Osteocyte (in vitro differentiated cells): ENCODE data around the gene CDH24. TPM values are rescaled to one million over a fixed set of nuclear protein-coding genes. Genes with fewer than 3 reads are reported as not detected.
A peak's percentile ranks its signal among the peaks of the same experiment; 100 is the strongest.

ENCODE experiments used
- DNase-seq: peaks from one replicate; pipeline ENCODE4 v3.0.0; 2021; ENCODE audit warnings: mixed read lengths; ENCODE audit not compliant: unreplicated experiment; ENCODE audit errors: extremely low spot score
- H3K27ac Mint-ChIP-seq: one replicate; pipeline ENCODE4 v1.8.0; 2021; ENCODE audit warnings: mild to moderate bottlenecking, mixed read lengths; ENCODE audit not compliant: unreplicated experiment
- H3K27me3 Mint-ChIP-seq: one replicate; pipeline ENCODE4 v1.8.0; 2021; ENCODE audit warnings: mixed read lengths; ENCODE audit not compliant: unreplicated experiment
- H3K36me3 Mint-ChIP-seq: one replicate; pipeline ENCODE4 v1.8.0; 2021; ENCODE audit warnings: mixed read lengths; ENCODE audit not compliant: unreplicated experiment
- H3K4me1 Mint-ChIP-seq: one replicate; pipeline ENCODE4 v1.8.0; 2021; ENCODE audit warnings: mixed read lengths; ENCODE audit not compliant: unreplicated experiment
- H3K4me3 Mint-ChIP-seq: one replicate; pipeline ENCODE4 v1.8.0; 2021; ENCODE audit warnings: mild to moderate bottlenecking, moderate library complexity, mixed read lengths; ENCODE audit not compliant: unreplicated experiment
- H3K9me3 Mint-ChIP-seq: one replicate; pipeline ENCODE4 v1.8.0; 2021; ENCODE audit warnings: mixed read lengths; ENCODE audit not compliant: unreplicated experiment
- CTCF ChIP-seq: fragments of 200-600 bp; sonication (generic); IDR thresholded peaks from 2 replicates; pipeline ENCODE4 v1.5.0; 2021; ENCODE audit warnings: antibody characterized with exemption, mild to moderate bottlenecking, moderate library complexity
- total RNA-seq: library from RNA; stranded (reverse); gene quantifications from 2 replicates; pipeline ENCODE4 v1.2.1, GENCODE V29; 2021

CDH24 gene
- total RNA-seq, 1 donor from 2014 or later, result 13.3 TPM

DNA sequence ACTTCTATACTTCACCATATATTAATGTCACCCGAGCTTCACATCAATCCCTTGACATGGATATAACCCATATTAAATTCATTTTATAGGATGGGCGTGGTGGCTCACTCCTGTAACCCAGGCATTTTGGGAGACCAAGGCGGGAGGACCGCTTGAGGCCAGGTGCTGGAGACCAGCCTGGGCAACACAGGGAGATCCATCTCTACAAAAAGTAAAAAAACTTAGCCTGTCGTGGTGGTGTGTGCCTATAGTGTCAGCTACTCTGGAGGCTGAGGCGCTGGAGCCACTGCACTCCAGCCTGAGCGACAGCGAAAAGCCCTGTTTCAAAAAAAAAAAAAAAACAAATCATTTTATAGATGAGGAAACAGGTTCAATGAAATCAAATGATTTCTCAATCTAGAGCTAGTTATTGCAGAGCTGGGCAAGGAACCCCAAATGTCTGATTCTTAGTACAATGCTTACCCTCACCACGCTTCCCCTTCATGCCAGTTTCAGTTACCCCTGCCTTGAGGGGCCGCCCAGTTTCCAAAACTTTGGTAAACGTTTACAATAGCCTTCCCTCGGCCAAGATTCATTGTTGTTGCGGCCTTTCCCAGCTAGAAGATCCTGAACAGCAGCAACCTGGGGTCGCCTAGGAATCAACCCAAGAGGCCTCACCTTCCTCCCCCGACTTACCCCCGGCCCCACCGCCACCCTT is 23.4 kb downstream of the CDH24 start:
- peaks cover 23% of the 10 kb centered on the region for H3K36me3 Mint-ChIP-seq
- H3K4me1 Mint-ChIP-seq, result peaks cover 28% of the 10 kb centered on the region
- peak overlapping the region; percentile 97 for H3K27ac Mint-ChIP-seq
- DNase-seq, result no peak
- no peaks in the 10 kb centered on the region for H3K27me3 Mint-ChIP-seq
- no peak for TF ChIP-seq CTCF
- H3K9me3 Mint-ChIP-seq, result no peaks in the 10 kb centered on the region
- peak overlapping the region; percentile 93 for H3K4me3 Mint-ChIP-seq

DNA sequence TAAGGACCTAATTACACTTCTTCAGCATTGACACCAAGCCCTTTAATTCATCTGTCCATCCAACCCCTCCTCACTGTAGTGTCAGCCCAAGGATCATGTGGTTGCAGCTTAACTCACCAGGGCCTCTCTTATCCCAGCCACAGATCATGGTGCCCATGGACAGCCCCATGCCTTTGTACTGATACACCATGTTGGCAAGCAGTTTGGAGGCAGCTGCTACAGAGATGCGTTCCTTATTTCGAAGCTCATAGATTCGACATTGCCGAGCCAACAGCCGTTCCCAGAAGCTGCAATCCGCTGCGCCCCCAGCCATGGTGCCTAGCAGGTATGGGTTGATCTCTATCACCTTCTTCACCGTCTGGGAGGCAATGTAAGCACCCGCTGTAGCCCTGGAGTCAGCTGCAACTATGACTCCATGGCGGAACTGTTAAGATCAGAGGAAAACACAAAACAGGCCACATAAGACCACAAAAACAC is 24.0 kb downstream of the CDH24 start:
- H3K4me3 Mint-ChIP-seq, result peak overlapping the region; percentile 93
- H3K36me3 Mint-ChIP-seq, result peaks cover 26% of the 10 kb centered on the region
- TF ChIP-seq CTCF, result no peak
- DNase-seq, result no peak
- peaks cover 28% of the 10 kb centered on the region for H3K4me1 Mint-ChIP-seq
- peak overlapping the region; percentile 97 for H3K27ac Mint-ChIP-seq
- no peaks in the 10 kb centered on the region for H3K27me3 Mint-ChIP-seq
- H3K9me3 Mint-ChIP-seq, result no peaks in the 10 kb centered on the region

GRCh38 chr14:23030936-23031335 is 26.4 kb downstream of the CDH24 start:
- H3K27me3 Mint-ChIP-seq, result no peaks in the 10 kb centered on the region
- no peak for TF ChIP-seq CTCF
- no peaks in the 10 kb centered on the region for H3K9me3 Mint-ChIP-seq
- no peak for DNase-seq
- no peak overlapping the region for H3K4me3 Mint-ChIP-seq
- no peak overlapping the region for H3K27ac Mint-ChIP-seq
- peaks cover 28% of the 10 kb centered on the region for H3K4me1 Mint-ChIP-seq
- H3K36me3 Mint-ChIP-seq, result peaks cover 35% of the 10 kb centered on the region

DNA sequence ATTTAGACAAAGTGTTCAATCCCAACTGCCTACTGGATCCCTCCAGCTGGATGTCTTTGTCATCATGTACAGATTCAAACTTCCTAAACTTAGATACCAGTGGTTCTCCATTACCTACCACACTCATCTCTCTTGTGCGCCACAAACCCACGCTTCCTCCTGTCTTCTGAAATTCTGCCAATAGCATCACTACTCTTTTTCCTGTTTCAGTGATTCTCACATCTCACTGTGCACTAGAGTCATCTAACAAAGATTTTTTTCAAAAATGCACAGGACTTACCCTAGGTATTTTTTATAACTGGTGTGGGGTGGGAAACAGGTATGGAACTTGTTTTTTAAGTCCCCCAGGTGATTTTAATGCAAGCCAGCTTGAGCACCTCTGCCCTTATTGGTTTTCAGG is 28.5 kb downstream of the CDH24 start:
- Mint-ChIP-seq H3K27ac (no peak overlapping the region), H3K27me3 (no peaks in the 10 kb centered on the region), H3K4me1 (peaks cover 29% of the 10 kb centered on the region), H3K36me3 (peaks cover 41% of the 10 kb centered on the region), H3K4me3 (no peak overlapping the region), H3K9me3 (no peaks in the 10 kb centered on the region)
- DNase-seq, result no peak
- TF ChIP-seq CTCF, result no peak

GRCh38 chr14:23025151-23025814 is 32.0 kb downstream of the CDH24 start:
- Mint-ChIP-seq H3K4me3 (no peak overlapping the region), H3K27me3 (no peaks in the 10 kb centered on the region), H3K9me3 (no peaks in the 10 kb centered on the region), H3K27ac (peak overlapping the region; percentile 23), H3K4me1 (peaks cover 18% of the 10 kb centered on the region), H3K36me3 (peaks cover 25% of the 10 kb centered on the region)
- TF ChIP-seq CTCF, result no peak
- DNase-seq, result no peak
